NCI-H2196 treated with DMSO at 0.1 percent for 48 hours (cell line): ENCODE measurements around the gene LONP1.
"Not testable (repeated sequence)": the region's sequence is repeated elsewhere in the genome, so short reads cannot be mapped to it uniquely, and the experiment has no call there.

Experiments used
- DNase-seq: peaks from one replicate; lab custom pipeline; 2025; ENCODE audit not compliant: unreplicated experiment; lab: John Stamatoyannopoulos, UW

LONP1 gene

DNA sequence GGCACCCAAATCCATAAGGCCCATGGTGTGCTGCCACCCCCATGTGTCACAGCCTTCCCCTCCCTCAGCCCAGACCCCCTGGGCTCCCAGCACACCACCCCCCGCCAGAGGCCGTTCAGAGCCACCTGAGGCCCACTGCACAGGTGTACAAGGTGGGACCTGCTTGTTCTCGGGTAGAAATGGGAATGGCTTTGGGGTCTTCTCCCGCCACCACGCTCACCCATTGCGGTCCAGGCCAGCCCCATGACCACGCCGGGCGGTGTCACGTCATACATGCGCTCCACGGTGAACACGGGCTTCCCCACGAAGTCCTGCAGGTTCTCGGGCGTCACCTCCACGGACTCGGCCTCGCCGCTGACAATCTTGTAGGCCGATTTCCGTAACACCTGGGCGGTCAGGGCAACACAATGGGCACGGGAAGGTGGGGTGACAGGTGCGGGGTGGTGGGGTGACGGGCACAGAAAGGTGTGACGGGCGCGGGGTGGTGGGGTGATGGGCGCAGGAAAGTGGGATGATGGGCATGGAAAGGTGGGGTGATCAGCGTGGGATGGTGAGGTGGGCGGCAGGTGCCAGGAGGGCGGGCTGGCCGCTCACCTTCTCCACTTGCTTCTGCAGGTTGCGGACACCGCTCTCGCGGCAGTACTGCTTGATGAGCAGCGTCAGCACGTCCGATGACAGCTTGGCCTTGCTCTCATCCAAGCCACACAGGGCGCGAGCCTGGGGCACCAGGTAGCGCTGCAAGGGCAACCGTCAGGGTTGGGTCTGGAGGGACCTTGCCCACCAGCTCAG is 25.6 kb downstream of the LONP1 start:
- no peak for DNase-seq

DNA sequence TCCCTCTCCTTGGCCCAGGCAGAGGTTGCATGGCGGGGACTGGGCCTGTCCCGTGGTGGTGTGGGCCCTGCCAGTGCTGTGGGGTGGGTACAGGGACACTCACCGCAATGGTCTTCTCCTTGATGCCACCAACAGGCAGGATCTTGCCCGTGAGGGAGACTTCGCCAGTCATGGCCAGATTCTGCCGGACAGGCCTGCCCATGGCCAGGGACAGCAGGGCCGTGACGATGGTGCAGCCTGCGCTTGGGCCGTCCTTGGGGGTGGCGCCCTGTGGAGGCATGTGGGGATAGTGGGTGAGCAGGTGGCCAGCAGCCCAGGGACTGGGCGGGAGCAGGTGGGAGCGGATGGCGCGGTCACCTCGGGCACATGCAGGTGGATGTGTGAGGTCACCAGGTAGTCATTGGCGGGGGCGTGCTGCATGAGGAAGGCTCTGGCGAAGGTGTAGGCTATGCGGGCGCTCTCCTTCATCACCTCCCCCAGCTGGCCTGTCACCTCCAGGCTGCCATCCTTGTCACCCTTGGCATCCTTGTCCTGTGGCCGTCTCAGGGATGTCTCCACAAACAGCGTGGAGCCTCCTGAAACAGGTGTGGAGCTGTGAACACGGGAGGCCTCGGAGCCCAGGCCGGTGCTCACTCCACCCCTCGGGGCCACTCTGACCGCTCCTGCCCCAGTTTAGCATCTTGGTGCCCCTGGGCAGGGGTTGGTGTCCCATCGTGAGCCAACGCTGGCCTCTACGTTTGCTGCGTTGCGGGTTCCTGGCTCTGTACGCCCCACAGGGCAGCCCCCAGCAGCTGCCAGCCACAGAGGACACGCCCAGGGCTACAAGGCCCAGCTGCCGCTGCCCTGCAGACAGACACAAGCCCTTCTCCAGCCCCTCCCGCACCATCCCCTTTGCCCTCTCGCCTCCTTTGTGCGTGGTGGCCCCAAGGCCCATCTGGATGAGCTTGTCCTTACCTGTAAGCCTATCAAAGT is 26.5 kb downstream of the LONP1 start:
- DNase-seq, result no peak

DNA sequence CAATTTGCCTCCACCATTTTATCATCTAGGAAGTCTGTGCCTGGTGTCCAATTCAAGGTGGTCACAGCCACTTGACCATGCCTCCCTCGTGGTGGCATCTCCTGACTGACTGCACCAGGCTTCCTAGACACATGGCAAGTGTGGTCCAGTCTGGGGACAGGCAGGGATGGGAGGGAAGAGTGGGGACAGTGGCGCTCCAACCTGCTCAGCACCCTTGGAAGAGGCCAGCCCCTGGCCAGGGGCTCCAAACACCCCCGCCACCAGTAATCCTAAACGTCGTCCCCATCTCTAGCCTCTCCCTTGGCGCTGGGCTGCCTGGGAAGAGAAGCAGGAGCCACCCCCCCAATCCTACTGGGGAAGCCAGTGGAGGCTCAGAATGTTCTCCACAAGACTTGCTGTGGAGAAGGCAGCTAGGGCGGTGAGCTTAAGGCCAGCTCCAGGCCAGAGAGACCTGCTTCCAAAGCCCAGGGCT is 27.2 kb downstream of the LONP1 start:
- no peak for DNase-seq

DNA sequence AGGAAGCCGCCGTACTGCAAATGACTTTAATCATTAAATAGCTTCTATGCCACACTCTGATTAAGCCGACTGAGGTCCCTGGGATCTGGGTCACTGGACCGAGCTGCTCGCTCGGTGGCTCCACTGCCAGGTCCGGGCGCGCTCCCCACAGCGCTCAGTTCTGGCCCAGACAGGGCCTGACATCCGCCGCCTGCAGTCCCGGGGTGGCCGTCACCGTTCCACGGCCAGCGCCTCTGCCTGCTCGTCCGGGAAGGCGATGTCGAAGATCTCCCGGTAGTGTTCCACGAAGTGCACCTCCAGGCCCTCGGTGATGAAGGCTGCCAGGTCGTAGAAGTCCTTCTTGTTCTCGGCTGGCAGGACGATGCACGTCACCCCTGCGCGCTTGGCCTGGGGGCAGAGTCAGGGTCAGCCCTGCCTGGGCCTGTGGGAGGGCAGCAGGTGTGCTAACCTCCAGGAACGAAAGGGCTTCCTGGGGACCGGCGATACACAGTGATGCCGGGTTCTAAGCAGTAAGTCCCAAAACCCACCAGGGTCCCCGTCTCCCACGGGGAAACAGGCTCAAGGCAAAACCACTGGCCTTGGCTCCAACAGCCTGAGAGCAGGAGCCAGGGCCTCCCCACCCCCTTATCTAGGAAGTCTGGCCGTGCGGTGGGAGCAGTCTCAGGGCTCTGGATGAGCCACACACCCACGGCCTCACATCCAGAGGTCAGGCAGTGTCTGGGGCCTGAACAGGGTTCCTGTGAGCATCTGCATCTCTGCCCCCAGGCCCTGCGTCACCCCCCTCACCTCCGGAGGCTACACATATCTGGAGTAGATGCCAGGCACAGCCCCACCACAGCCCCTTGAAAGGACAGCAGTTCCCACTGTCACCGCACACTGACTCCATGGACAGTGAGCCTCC is 27.9 kb downstream of the LONP1 start:
- DNase-seq, result no peak

DNA sequence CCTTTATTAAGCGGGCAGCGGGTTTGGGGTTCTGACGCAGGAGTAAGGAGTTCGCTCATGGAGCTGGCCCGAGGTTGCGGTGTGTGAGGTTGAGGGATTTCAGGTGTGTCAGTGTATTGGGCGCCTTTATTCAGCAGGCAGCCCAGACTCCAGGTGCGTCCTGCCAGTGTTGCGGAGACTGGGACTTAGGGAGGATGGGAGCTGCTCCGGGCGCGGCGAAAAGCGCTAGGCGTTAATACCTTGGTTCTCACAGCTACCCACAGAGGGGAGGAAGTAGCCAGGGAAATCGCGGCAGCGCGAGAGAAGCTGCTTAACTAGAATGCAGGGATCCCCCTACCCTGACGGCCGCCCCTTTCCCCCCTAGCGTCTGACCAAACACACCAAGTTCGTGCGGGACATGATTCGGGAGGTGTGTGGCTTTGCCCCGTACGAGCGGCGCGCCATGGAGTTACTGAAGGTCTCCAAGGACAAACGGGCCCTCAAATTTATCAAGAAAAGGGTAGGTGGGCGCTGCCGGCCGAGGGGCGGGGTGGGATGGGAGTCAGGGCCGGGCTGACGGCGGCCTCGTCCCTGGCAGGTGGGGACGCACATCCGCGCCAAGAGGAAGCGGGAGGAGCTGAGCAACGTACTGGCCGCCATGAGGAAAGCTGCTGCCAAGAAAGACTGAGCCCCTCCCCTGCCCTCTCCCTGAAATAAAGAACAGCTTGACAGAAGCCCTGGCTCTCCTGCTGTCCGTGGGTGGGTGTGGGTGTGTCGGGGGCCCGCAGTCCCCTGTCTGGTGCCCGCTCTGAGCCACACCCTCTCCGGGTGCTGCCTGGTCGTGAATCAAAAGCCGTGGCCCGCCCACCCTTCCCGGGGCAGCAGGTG is 28.8 kb downstream of the LONP1 start:
- peak; percentile 49 for DNase-seq

DNA sequence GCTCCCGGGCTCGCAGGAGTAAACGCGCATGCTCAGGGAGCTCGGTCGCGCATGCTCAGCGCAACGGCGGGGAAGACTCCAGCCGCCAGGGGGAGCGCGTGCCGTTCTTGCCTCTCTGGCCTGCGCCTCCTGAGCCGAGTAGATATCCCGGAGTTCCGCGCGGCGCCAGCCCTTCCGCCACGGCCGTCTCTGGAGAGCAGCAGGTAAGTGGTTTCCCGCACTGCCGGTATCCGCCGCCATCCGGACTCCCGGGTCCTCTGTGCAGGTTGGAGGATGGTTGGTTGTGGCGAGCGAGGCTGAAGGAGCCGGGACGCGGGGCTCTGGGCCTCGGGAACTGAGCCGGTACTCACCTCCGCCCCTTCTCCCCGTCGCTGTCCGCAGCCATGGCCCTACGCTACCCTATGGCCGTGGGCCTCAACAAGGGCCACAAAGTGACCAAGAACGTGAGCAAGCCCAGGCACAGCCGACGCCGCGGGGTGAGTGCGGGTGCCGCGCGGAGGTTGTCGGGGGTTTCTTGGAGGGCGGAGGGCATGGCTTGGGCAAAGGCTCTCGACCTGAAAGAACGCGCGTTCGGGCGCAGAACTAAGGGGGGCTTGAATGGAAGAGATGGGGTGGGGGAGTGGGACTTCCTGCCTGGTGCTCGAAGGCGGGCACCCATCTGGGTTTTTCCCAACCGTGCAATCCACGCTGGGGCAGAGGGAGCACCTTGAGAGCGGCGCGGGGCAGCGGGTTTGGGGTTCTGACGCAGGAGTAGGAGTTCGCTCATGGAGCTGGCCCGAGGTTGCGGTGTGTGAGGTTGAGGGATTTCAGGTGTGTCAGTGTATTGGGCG is 29.6 kb downstream of the LONP1 start, which contains the start of gene RPL36:
Gene RPL36 (plus strand): TSS at position 171 of the 830 bp plus-strand sequence. CDS start 213 bp downstream, at position 384.
- peak; percentile 92 for DNase-seq

DNA sequence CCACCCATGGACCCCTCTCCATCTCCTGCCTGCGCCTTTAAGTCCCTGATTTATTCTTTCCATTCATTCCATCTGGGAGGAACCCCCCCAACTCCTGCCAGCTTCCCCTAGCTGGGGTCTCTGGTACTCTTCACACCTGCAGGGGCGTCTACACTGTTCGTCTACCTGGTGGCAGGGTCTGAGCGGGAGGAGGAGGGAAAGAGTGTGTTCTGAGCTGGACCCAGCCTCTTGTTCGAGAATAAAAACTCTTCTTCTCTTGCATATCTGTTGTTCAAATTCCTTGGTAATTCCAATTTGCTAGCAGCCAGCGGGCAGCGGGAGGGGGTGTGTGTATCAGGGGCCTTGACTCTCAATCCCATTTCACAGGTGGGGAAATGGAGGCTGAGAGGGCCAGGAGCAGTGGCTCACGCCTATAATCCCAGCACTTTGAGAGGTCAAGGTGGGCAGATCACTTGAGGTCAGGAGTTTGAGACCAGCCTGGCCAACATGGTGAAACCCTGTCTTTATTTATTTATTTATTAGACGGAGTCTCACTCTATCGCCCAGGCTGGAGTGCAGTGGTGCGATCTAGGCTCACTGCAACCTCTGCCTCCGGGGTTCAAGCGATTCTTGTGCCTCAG is 31.6 kb downstream of the LONP1 start:
- DNase-seq, result not testable (repeated sequence)

DNA sequence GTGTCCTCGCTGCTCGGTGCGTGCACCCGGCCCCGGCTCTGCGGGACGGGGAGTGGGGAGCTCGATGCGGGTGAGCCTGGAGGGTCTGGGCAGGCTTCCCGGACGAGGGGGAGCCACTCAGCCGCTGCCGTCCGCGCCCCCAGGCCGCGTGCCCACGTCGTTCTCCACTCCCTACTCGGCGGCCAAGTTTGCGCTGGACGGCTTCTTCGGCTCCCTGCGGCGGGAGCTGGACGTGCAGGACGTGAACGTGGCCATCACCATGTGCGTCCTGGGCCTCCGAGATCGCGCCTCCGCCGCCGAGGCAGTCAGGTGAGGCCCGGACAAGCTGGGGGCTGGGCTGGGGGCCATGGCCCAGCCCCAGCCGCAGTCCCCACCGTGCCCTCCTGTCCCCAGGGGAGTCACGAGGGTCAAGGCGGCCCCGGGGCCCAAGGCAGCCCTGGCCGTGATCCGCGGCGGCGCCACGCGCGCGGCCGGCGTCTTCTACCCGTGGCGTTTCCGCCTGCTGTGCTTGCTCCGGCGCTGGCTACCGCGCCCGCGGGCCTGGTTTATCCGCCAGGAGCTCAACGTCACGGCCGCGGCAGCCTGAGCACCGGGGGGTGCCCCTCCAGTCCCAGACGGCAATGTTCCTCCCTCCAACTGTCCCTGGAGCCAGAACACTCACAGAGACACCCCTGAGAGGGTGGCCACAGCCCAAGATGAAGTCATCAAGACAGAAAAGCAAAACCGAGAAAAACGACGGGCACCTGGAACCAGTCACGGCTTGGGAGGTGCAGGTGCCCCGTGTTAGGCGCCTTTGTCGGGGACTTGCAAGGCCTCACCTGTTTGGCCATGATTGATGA is 32.4 kb downstream of the LONP1 start:
- no peak for DNase-seq

DNA sequence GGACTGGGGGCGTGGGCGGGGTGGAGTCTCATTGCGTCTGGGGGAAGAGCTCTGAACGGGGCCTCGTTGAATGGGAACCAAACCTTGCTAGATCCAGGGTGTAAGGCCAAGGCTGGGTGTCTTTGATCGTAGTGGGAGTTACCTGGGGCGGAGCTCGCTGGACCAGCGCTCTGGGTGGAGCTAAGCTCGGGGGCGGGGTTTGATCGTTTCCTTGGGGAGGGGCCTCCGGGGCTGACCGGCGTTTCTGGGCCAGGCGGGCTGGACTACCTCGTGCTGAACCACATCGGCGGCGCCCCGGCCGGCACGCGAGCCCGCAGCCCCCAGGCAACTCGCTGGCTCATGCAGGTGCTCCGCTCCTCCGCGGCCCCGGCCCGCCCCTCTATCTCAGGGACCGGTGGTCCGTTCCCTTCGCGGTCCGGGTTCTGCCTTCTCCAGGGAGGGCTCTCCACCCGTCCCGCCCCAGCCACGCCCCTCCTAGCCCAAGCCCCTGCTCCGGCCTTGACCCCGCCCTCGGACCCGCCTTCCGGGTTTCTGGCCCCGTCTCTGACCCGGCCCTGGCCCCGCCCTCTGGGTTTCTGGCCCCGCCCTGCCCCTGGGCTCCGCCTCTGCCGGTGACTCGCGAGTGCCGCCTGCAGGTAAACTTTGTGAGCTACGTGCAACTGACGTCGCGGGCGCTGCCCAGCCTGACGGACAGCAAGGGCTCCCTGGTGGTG is 33.1 kb downstream of the LONP1 start:
- peak; percentile 92 for DNase-seq

DNA sequence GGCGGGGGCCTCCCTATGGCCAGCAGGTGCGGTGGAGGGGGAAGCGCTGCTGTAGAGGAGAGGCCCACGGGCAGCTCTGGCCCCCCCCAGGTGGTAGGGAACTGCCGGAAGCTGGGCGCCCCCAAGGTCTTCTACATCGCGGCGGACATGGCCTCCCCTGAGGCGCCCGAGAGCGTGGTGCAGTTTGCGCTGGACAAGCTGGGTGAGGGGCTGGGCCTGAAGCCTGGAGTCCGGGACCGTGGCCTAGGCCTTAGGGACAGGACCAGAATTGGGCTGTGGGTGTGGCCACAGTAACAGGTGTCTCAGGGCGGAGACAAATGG is 33.7 kb downstream of the LONP1 start:
- DNase-seq, result no peak

DNA sequence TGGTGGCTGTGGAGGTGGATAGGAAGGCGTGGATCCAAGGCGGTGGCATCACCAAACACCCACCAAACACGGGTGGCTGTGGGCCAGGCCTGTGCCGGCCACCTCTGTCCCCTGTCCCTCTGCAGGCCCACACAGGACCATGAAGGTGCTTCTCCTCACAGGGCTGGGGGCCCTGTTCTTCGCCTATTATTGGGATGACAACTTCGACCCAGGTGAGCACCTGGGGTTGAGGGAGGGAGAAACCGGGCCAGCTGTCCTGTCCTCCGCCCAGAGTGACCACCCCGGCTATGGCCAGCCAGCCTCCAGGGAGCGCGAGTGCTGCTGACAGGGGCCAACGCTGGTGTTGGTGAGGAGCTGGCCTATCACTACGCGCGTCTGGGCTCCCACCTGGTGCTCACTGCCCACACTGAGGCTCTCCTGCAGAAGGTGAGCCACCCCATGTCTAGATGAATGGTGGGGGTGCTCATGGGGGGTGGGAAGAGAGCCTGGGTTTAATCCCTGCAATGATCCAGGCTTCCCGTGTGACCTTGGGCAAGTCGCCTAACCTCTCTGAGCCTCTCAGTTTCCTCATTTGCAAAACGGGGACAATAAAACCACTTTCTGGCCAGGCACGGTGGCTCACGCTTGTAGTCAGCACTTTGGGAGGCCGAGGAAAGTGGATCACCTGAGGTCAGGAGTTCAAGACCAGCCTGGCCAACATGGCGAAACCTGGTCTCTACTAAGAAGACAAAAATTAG is 35.1 kb downstream of the LONP1 start:
- DNase-seq, result no peak

DNA sequence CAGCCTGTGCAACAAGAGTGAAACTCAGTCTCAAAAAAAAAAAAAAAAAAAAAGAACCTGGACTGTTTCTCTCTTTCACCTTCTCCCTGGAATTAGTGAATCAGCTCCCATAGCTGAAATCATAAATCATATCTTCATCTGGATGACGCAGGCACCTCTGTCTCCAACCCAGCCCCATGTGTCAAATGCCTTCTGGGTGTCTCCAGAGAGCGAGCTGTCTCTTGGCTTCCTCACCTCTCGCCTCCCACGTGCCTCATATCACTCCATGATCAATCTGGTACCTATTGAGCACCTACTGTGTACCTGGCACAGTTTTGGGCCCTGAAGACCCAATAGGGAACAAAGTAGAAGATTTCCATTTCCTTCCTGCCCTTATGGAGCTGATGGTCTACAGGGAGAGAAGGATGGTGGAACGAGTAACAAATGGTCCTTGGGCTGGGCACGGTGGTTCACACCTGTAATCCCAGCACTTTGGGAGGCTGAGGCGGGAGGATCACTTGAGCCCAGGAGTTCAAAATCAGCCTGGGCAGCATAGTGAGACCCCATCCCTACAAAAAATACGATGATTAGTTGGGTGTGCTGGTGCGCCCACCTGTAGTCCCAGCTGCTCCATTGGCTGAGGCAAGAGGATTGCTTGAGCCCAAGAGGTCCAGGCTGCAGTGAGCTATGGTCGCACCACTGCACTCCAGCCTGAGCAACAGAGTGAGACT is 36.6 kb downstream of the LONP1 start:
- DNase-seq, result no peak

DNA sequence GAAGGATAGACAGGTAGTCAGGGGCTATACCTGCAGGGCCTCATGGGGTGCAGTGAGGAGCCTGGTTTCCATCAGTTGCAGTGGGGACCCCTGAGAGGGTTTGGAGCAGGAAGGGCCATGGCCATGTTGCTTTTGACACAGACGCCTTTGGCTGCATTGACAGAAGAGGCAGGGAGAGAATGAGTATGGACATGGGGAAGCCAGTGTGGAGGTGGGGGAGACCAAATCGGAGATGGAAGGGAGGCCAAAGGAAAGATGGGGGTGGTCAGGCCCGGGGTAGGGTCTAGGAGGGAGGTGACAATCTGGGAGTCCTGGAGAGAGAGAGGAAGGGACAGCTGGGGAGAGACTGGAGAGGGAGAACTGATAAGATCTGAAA is 37.9 kb downstream of the LONP1 start:
- DNase-seq, result no peak

DNA sequence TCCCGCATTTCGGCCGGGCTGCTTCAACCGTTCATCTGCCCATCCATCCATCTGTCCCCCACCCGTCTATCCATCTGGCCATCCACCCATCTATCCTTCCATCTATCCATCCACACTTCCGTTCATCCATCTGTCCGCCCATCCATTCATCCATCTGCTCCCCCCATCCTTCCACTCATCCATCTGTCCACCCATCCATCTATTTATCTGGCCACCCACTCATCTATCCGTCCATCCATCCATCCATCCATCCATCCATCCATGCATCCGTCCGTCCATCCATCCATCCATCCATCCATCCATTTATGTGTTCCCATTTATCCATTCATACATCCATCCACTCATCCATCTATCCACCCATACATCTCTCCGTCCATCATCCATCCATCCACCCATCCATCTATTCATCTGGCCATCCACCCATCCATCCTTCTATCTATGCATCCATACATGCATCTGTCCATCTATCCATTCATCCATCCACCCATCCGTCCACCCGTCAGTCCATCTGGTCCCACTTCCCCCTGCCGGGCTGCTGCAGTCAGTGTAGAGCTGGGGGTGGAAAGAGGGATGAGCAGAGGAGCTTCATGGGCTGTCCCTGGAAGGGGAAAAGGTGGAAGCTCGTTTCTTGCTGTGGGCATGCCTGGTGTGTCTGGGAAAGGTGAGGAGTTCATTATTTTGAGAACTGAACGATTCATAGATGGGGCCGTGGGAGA is 38.4 kb downstream of the LONP1 start:
- no peak for DNase-seq
